ENCODE measurements around the gene MAGEB16. TPM values are rescaled to one million over a fixed set of nuclear protein-coding genes. Genes with fewer than 3 reads are reported as not detected.

Gene MAGEB16
- total RNA-seq, 1 experiment from 2014 or later = not detected

- Mint-ChIP-seq H3K36me3 (ENCODE audit: insufficient read depth, unreplicated experiment) (no peaks in the 10 kb centered on the region), H3K9me3 (ENCODE audit: unreplicated experiment) (no peaks in the 10 kb centered on the region), H3K4me3 (ENCODE audit: unreplicated experiment) (no peak overlapping the region), H3K27ac (ENCODE audit: low read depth, unreplicated experiment) (no peak overlapping the region), H3K4me1 (ENCODE audit: insufficient read depth, unreplicated experiment) (no peaks in the 10 kb centered on the region), H3K27me3 (ENCODE audit: insufficient read depth, unreplicated experiment) (peaks cover 14% of the 10 kb centered on the region)
- no peak for TF ChIP-seq CTCF (IDR thresholded peaks at IDR 0.05; ENCODE audit: unreplicated experiment)
- BruUV-seq (replicated peaks) = no TSS peak
- ChIA-PET POLR2A (no interaction called here), CTCF (no interaction called here)
- intact Hi-C loops (cut with micrococcal nuclease) = no loop called here
- no peak for DNase-seq (ENCODE audit: unreplicated experiment)
Observed at GRCh38 chrX:35847736-35848135, 49.6 kb downstream of the MAGEB16 start.

Other genes starting within 250 kb of the MAGEB16 start
- gene CFAP47, start 121.4 kb downstream of the MAGEB16 start, total RNA-seq (2022) = not detected in 2 replicates

All from MCF 10A (cell line).